ENCODE results near the gene LSM7.

- no peak for TF ChIP-seq CTCF (IDR thresholded peaks at IDR 0.05)
- no peak for TF ChIP-seq POLR2A (IDR thresholded peaks at IDR 0.05)
These were observed 14.4 kb upstream of the LSM7 start for GRCh38 chr19:2342656-2343288.
